Measurements from ENCODE around the gene NOP14. TPM values are rescaled to one million over a fixed set of nuclear protein-coding genes. Genes with fewer than 3 reads are reported as not detected.

NOP14 gene
- total and polyA plus RNA-seq, 2 donors (not counting 3 experiments of a cell fraction or from before 2014, with no cell fraction given) = 9.5 to 45.2 TPM

DNA sequence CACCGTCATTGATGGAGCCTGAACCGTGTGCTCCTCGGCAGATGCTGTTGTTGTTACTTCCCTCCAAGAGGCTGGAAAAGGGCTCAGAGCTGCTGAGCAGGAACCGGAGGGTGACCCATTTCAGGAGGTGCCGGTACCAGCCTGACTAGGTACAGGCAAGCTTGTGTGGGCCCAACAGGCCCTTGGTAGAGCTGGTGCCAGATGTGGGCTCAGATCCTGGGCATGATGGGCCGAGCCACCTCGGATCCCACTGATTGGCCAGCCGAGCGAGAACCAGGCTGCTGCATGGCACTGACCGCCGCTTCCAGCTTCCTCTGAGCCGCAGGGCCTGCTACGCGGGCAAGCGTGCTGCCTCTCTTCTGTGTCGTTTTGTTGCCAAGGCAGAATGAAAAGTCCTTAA, 33.7 kb downstream of the NOP14 start:
- DNase-seq (ENCODE audit: low read depth, low spot score) = no peak
- H3K4me3 ChIP-seq (replicated peaks in 1 of 3; ENCODE audit: insufficient read depth in 1 of 3, low read depth in 1 of 3, low read length in 3 of 3) = no peak overlapping the region
- H2AFZ ChIP-seq (ENCODE audit: low read depth, low read length) = no peak overlapping the region
- H3K27ac ChIP-seq (ENCODE audit: insufficient read depth, low read depth, low read length) = no peak overlapping the region
- intact Hi-C loops (cut with micrococcal nuclease) = no loop called here
- H3K36me3 ChIP-seq (ENCODE audit: control insufficient read depth in 2 of 2, extremely low read depth in 1 of 2, insufficient read depth in 2 of 2, low read length in 2 of 2) = peaks cover 9 to 47% of the 10 kb centered on the region in 2 experiments
- ChIA-PET POLR2A (no interaction called here), CTCF (interaction anchor here (0.9 kb wide), 1 partner anchor 166 kb away, joined by 3 read pairs; no protein-coding TSS in a partner anchor)
- H3K9ac ChIP-seq (replicated peaks; ENCODE audit: extremely low read depth, insufficient read depth, low read length) = no peak overlapping the region
- TF ChIP-seq GATA2 (IDR thresholded peaks at IDR 0.05; ENCODE audit: insufficient read depth, insufficient read length, low read depth, low read length) = no peak
- no peak for TF ChIP-seq POLR2AphosphoS5 (IDR thresholded peaks at IDR 0.05; ENCODE audit: insufficient read depth, low read depth, low read length)
- TF ChIP-seq MYC (IDR thresholded peaks at IDR 0.05; ENCODE audit: low read depth, low read length) = no peak
- no peaks in the 10 kb centered on the region for H3K9me1 ChIP-seq (replicated peaks; ENCODE audit: control insufficient read depth, extremely low read depth, insufficient read depth, low read length)
- H3K9me3 ChIP-seq (replicated peaks; ENCODE audit: control insufficient read depth, insufficient read depth, low read length) = no peaks in the 10 kb centered on the region
- no peaks in the 10 kb centered on the region for H4K20me1 ChIP-seq (replicated peaks; ENCODE audit: control insufficient read depth, extremely low read depth, insufficient read depth, low read length)
- H3K27me3 ChIP-seq (ENCODE audit: control insufficient read depth in 2 of 2, insufficient read depth in 2 of 2, low read length in 2 of 2) = no peaks in the 10 kb centered on the region
- TSS peak; percentile 64 for BruUV-seq (replicated peaks)
- H3K4me1 ChIP-seq (ENCODE audit: control insufficient read depth, extremely low read depth, insufficient read depth, low read length) = peaks cover 17% of the 10 kb centered on the region
- no peak overlapping the region for H3K4me2 ChIP-seq (ENCODE audit: insufficient read depth, low read length)
- H3K79me2 ChIP-seq (ENCODE audit: control insufficient read depth, insufficient read depth, low read length) = peaks cover 18% of the 10 kb centered on the region
- no peak for FAIRE-seq
- dilution Hi-C loops (cut with MboI; ENCODE audit: extremely low pct_ligation_motif_present, low sequenced_read_pairs) = no loop called here

DNA sequence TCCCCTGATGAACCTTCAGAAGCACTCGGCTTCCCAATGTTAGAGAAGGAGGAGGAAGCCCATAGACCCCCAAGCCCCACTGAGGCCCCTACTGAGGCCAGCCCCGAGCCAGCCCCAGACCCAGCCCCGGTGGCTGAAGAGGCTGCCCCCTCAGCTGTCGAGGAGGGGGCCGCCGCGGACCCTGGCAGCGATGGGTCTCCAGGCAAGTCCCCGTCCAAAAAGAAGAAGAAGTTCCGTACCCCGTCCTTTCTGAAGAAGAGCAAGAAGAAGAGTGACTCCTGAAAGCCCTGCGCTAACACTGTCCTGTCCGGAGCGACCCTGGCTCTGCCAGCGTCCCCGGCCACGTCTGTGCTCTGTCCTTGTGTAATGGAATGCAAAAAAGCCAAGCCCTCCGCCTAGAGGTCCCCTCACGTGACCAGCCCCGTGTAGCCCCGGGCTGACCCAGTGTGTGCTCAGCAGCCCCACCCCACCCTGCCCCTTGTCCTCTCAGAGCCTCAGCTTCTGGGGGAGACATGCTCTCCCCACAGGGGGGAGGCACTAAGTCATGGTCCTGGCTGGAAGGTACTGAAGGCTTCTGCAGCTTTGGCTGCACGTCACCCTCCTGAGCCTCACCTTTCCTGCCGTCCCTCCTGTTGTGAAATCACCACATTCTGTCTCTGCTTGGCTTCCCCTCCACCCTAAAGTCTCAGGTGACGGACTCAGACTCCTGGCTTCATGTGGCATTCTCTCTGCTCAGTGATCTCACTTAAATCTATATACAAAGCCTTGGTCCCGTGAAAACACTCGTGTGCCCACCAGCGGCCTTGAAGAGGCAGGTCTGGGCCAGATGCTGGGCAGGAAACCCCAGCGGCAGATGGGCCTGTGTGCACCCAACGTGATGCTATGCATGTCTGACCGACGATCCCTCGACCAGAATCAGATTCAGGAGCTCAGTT, 34.7 kb downstream of the NOP14 start:
- TF ChIP-seq MYC (IDR thresholded peaks at IDR 0.05; ENCODE audit: low read depth, low read length) (no peak), FOS (IDR thresholded peaks at IDR 0.05; ENCODE audit: borderline replicate concordance, insufficient read depth, low read length) (no peak), JUN (IDR thresholded peaks at IDR 0.05; ENCODE audit: borderline replicate concordance, insufficient read depth, insufficient read length, low read depth) (no peak), POLR2AphosphoS5 (IDR thresholded peaks at IDR 0.05; ENCODE audit: insufficient read depth, low read depth, low read length) (no peak), GATA2 (IDR thresholded peaks at IDR 0.05; ENCODE audit: insufficient read depth, insufficient read length, low read depth, low read length) (no peak), EZH2 (IDR thresholded peaks at IDR 0.05; ENCODE audit: borderline replicate concordance, low read depth, low read length, severe bottlenecking) (no peak), POLR2A (IDR thresholded peaks at IDR 0.05; ENCODE audit: low read depth, low read length) (no peak)
- TF ChIP-seq, protein P1, sequence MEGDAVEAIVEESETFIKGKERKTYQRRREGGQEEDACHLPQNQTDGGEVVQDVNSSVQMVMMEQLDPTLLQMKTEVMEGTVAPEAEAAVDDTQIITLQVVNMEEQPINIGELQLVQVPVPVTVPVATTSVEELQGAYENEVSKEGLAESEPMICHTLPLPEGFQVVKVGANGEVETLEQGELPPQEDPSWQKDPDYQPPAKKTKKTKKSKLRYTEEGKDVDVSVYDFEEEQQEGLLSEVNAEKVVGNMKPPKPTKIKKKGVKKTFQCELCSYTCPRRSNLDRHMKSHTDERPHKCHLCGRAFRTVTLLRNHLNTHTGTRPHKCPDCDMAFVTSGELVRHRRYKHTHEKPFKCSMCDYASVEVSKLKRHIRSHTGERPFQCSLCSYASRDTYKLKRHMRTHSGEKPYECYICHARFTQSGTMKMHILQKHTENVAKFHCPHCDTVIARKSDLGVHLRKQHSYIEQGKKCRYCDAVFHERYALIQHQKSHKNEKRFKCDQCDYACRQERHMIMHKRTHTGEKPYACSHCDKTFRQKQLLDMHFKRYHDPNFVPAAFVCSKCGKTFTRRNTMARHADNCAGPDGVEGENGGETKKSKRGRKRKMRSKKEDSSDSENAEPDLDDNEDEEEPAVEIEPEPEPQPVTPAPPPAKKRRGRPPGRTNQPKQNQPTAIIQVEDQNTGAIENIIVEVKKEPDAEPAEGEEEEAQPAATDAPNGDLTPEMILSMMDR (IDR thresholded peaks at IDR 0.05; ENCODE audit: extremely low read depth in 1 of 2, insufficient read depth in 1 of 2, low read depth in 1 of 2, low read length in 2 of 2) = no peak
- TF ChIP-seq, protein P2, sequence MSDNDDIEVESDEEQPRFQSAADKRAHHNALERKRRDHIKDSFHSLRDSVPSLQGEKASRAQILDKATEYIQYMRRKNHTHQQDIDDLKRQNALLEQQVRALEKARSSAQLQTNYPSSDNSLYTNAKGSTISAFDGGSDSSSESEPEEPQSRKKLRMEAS (IDR thresholded peaks at IDR 0.05; ENCODE audit: insufficient read depth, insufficient read length) = no peak
- dilution Hi-C loops (cut with MboI; ENCODE audit: extremely low pct_ligation_motif_present, low sequenced_read_pairs) = no loop called here
- Histone ChIP-seq H4K20me1 (replicated peaks; ENCODE audit: control insufficient read depth, extremely low read depth, insufficient read depth, low read length) (no peaks in the 10 kb centered on the region), H3K27me3 (ENCODE audit: control insufficient read depth in 2 of 2, insufficient read depth in 2 of 2, low read length in 2 of 2) (no peaks in the 10 kb centered on the region), H3K9ac (replicated peaks; ENCODE audit: extremely low read depth, insufficient read depth, low read length) (no peak overlapping the region), H3K4me2 (ENCODE audit: insufficient read depth, low read length) (no peak overlapping the region), H3K9me1 (replicated peaks; ENCODE audit: control insufficient read depth, extremely low read depth, insufficient read depth, low read length) (no peaks in the 10 kb centered on the region), H3K27ac (ENCODE audit: insufficient read depth, low read depth, low read length) (no peak overlapping the region), H3K36me3 (ENCODE audit: control insufficient read depth in 2 of 2, extremely low read depth in 1 of 2, insufficient read depth in 2 of 2, low read length in 2 of 2) (peaks cover 9 to 57% of the 10 kb centered on the region in 2 experiments), H3K79me2 (ENCODE audit: control insufficient read depth, insufficient read depth, low read length) (peaks cover 13% of the 10 kb centered on the region), H3K4me3 (replicated peaks in 1 of 3; ENCODE audit: insufficient read depth in 1 of 3, low read depth in 1 of 3, low read length in 3 of 3) (no peak overlapping the region), H3K4me1 (ENCODE audit: control insufficient read depth, extremely low read depth, insufficient read depth, low read length) (peaks cover 15% of the 10 kb centered on the region), H2AFZ (ENCODE audit: low read depth, low read length) (no peak overlapping the region), H3K9me3 (replicated peaks; ENCODE audit: control insufficient read depth, insufficient read depth, low read length) (no peaks in the 10 kb centered on the region)
- no TSS peak for BruUV-seq (replicated peaks)
- POLR2A ChIA-PET = no interaction called here
- CTCF ChIA-PET = interaction anchor here (0.9 to 1.6 kb wide), 2 partner anchors 15 to 165 kb away, joined by 3 to 5 read pairs; no protein-coding TSS in a partner anchor
- intact Hi-C loops (cut with micrococcal nuclease) = no loop called here
- FAIRE-seq (no peak), DNase-seq (ENCODE audit: low read depth, low spot score) (no peak)

All from endothelial cell of umbilical vein (primary cell).